ENCODE results near the gene ANKRD12.

Gene ANKRD12

GRCh38 chr18:9184998-9185613, 48.5 kb downstream of the ANKRD12 start:
- DNase-seq (ENCODE audit: low read depth in 2 of 2): no peak

GRCh38 chr18:9188359-9189231, 52.0 kb downstream of the ANKRD12 start:
- no peak for DNase-seq (ENCODE audit: low read depth in 2 of 2)

GRCh38 chr18:9189491-9189890, 52.9 kb downstream of the ANKRD12 start:
- DNase-seq (ENCODE audit: low read depth in 2 of 2): no peak

GRCh38 chr18:9191658-9192256, 55.2 kb downstream of the ANKRD12 start:
- no peak for DNase-seq (ENCODE audit: low read depth in 2 of 2)

- DNase-seq (ENCODE audit: low read depth in 2 of 2): no peak
Measured at GRCh38 chr18:9193031-9193430, 56.5 kb downstream of the ANKRD12 start.

GRCh38 chr18:9196568-9196967, 60.0 kb downstream of the ANKRD12 start:
- no peak for DNase-seq (ENCODE audit: low read depth in 2 of 2)

- DNase-seq (ENCODE audit: low read depth in 2 of 2): no peak
Measured at GRCh38 chr18:9199681-9200080, 63.1 kb downstream of the ANKRD12 start.

GRCh38 chr18:9201224-9201623, 64.6 kb downstream of the ANKRD12 start:
- no peak for DNase-seq (ENCODE audit: low read depth in 2 of 2)

GRCh38 chr18:9204659-9205058, 68.1 kb downstream of the ANKRD12 start:
- DNase-seq (ENCODE audit: low read depth in 2 of 2): no peak

GRCh38 chr18:9206421-9206820, 69.8 kb downstream of the ANKRD12 start:
- no peak for DNase-seq (ENCODE audit: low read depth in 2 of 2)

- DNase-seq (ENCODE audit: low read depth in 2 of 2): no peak
Measured at GRCh38 chr18:9209279-9209678, 72.7 kb downstream of the ANKRD12 start.

GRCh38 chr18:9210966-9211365, 74.4 kb downstream of the ANKRD12 start:
- DNase-seq (ENCODE audit: low read depth in 2 of 2): no peak

- no peak for DNase-seq (ENCODE audit: low read depth in 2 of 2)
Measured at GRCh38 chr18:9211955-9212354, 75.4 kb downstream of the ANKRD12 start.

GRCh38 chr18:9215221-9215933, 78.8 kb downstream of the ANKRD12 start:
- DNase-seq (ENCODE audit: low read depth in 2 of 2): no peak

GRCh38 chr18:9216459-9216858, 79.9 kb downstream of the ANKRD12 start:
- DNase-seq (ENCODE audit: low read depth in 2 of 2): no peak

GRCh38 chr18:9217743-9218451, 81.3 kb downstream of the ANKRD12 start:
- no peak for DNase-seq (ENCODE audit: low read depth in 2 of 2)

- DNase-seq (ENCODE audit: low read depth in 2 of 2): no peak
Measured at GRCh38 chr18:9221040-9221439, 84.5 kb downstream of the ANKRD12 start.

- no peak for DNase-seq (ENCODE audit: low read depth in 2 of 2)
Measured at GRCh38 chr18:9221661-9222060, 85.1 kb downstream of the ANKRD12 start.

GRCh38 chr18:9223356-9223755, 86.8 kb downstream of the ANKRD12 start:
- no peak for DNase-seq (ENCODE audit: low read depth in 2 of 2)

GRCh38 chr18:9226463-9226862, 89.9 kb downstream of the ANKRD12 start:
- DNase-seq (ENCODE audit: low read depth in 2 of 2): no peak

- no peak for DNase-seq (ENCODE audit: low read depth in 2 of 2)
Measured at GRCh38 chr18:9231852-9232486, 95.4 kb downstream of the ANKRD12 start.

Measured in stimulated activated CD4-positive, alpha-beta T cell treated with anti-CD3 and anti-CD28 coated beads, Interleukin-15, amount 100 ng/mL, for 48 hours (primary cell).